Testis (tissue), 2 donors: ENCODE measurements around the gene REL.

Source experiments
- CTCF ChIP-seq, 3 experiments: fragments of 450-650 bp in 2 of 3; fragments of 200-600 bp in 1 of 3; sonication (generic) in 1 of 3; IDR thresholded peaks; one replicate each; pipeline ENCODE4 v1.5.1; 2016 to 2019; ENCODE audit warnings: antibody characterized with exemption in 3 of 3, mild to moderate bottlenecking in 2 of 3, moderate library complexity in 1 of 3
- POLR2A ChIP-seq: fragments of 450-650 bp; IDR thresholded peaks from one replicate; pipeline ENCODE4 v1.6.1; 2017; ENCODE audit warnings: antibody characterized with exemption, mild to moderate bottlenecking, moderate library complexity

- TF ChIP-seq CTCF (IDR thresholded peaks at IDR 0.05) (no peak), POLR2A (no peak)
Observed at GRCh38 chr2:60926741-60927552, 45.6 kb downstream of the REL start.
